Right lobe of liver (tissue), 4 donors: ENCODE results near the gene ATP5MK.

Experiments
- POLR2A ChIP-seq: fragments of 450-650 bp; IDR thresholded peaks from one replicate; pipeline ENCODE4 v1.6.1; 2017; ENCODE audit warnings: antibody characterized with exemption, mild to moderate bottlenecking
- TF ChIP-seq, protein P1 (sequence below), 4 donors: fragments of 200-600 bp in 3 of 4; fragments of 450-650 bp in 1 of 4; IDR thresholded peaks; one replicate each; pipeline versions ENCODE4 v1.5.1 to v1.8.0; 2016 to 2022; ENCODE audit warnings: antibody characterized with exemption in 4 of 4, mild to moderate bottlenecking in 2 of 4
- donor health status: DM: no; HTN: no; CAD: no.
- donor health status: DM: no; HTN: no; CAD: no.
- donor health status: DM: no; HTN: yes; CAD: no.

DNA sequence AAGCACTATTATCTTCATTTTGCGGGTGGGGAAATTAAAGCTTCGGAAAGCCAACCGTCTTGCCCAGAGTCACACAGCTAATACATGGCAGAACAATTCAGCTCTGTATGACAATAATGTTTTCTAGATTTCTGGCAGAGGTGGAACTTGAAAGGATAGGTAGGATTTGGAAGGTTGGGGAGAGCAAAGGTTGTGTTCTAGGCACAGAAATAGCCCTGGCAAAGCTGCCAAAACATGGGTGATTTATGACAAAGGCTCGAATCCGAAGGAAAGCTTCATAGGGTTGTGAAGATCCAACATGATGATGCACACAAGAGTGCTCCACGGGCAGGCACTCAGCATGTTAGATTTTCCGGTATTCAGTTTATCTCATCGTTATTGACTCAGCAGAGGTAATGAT, 19.3 kb upstream of the ATP5MK start:
- no peak for TF ChIP-seq POLR2A
- TF ChIP-seq, protein P1, sequence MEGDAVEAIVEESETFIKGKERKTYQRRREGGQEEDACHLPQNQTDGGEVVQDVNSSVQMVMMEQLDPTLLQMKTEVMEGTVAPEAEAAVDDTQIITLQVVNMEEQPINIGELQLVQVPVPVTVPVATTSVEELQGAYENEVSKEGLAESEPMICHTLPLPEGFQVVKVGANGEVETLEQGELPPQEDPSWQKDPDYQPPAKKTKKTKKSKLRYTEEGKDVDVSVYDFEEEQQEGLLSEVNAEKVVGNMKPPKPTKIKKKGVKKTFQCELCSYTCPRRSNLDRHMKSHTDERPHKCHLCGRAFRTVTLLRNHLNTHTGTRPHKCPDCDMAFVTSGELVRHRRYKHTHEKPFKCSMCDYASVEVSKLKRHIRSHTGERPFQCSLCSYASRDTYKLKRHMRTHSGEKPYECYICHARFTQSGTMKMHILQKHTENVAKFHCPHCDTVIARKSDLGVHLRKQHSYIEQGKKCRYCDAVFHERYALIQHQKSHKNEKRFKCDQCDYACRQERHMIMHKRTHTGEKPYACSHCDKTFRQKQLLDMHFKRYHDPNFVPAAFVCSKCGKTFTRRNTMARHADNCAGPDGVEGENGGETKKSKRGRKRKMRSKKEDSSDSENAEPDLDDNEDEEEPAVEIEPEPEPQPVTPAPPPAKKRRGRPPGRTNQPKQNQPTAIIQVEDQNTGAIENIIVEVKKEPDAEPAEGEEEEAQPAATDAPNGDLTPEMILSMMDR (IDR thresholded peaks at IDR 0.05) = no peak
